Large intestine (tissue), 3 donors: ENCODE data around the gene NFIX. TPM values are rescaled to one million over a fixed set of nuclear protein-coding genes. Genes with fewer than 3 reads are reported as not detected.

Experiments
- DNase-seq, 2 donors: peaks; one replicate each; pipeline versions ENCODE4 v3.0.0 to v3.0.0-alpha.2; 2013
- H3K27ac ChIP-seq: one replicate; pipeline ENCODE4 v1.5.1; 2013; ENCODE audit warnings: low read length
- H3K27me3 ChIP-seq: 2 replicates; pipeline ENCODE4 v1.6.1; 2013; ENCODE audit warnings: low read length; ENCODE audit not compliant: control insufficient read depth, insufficient read depth
- H3K36me3 ChIP-seq: 2 replicates; pipeline ENCODE4 v1.6.1; 2013; ENCODE audit warnings: low read length; ENCODE audit not compliant: control insufficient read depth, insufficient read depth
- H3K4me1 ChIP-seq: one replicate; pipeline ENCODE4 v1.6.1; 2013; ENCODE audit warnings: low read length; ENCODE audit not compliant: control insufficient read depth, insufficient read depth
- H3K4me3 ChIP-seq: one replicate; pipeline ENCODE4 v1.5.1; 2013; ENCODE audit warnings: low read length
- H3K9me3 ChIP-seq: one replicate; pipeline ENCODE4 v1.6.1; 2013; ENCODE audit warnings: mild to moderate bottlenecking, low read depth, low read length, moderate library complexity; ENCODE audit not compliant: control insufficient read depth
- WGBS: methylation state at CpG from one replicate; pipeline ENCODE4 v1.1.5; 2013; ENCODE audit warnings: low lambda C conversion rate; ENCODE audit not compliant: insufficient coverage; 5-methylcytosine and 5-hydroxymethylcytosine counted together
- polyA plus RNA-seq: library from polyadenylated mRNA; unstranded; fragments of 120-200 nt; gene quantifications from one replicate; pipeline ENCODE4 v1.2.1, GENCODE V29; 2013

Gene NFIX
- polyA plus RNA-seq, 1 donor: 20.2 TPM

GRCh38 chr19:13068085-13068846 is 73.0 kb downstream of the NFIX start:
- Histone ChIP-seq H3K4me3 (no peak overlapping the region), H3K9me3 (peaks cover 5% of the 10 kb centered on the region), H3K36me3 (no peaks in the 10 kb centered on the region), H3K4me1 (peaks cover 32% of the 10 kb centered on the region), H3K27me3 (peaks cover 2% of the 10 kb centered on the region), H3K27ac (no peak overlapping the region)
- DNase-seq: peak; percentile 47 to 62
- WGBS: no CpG with 5 or more reads among the region's 6 CpGs

- WGBS: no CpG with 5 or more reads among the region's 20 CpGs
- H3K36me3 ChIP-seq: peaks cover 6% of the 10 kb centered on the region
- H3K27ac ChIP-seq: no peak overlapping the region
- H3K27me3 ChIP-seq: no peaks in the 10 kb centered on the region
- no peak for DNase-seq
- H3K4me3 ChIP-seq: no peak overlapping the region
- H3K9me3 ChIP-seq: peaks cover 5% of the 10 kb centered on the region
- peaks cover 32% of the 10 kb centered on the region for H3K4me1 ChIP-seq
These were observed 74.4 kb downstream of the NFIX start for GRCh38 chr19:13069415-13070359.

- Histone ChIP-seq H3K9me3 (peaks cover 5% of the 10 kb centered on the region), H3K27me3 (no peaks in the 10 kb centered on the region), H3K4me1 (peaks cover 32% of the 10 kb centered on the region), H3K27ac (no peak overlapping the region), H3K36me3 (peaks cover 8% of the 10 kb centered on the region), H3K4me3 (no peak overlapping the region)
- DNase-seq: no peak
- no CpG with 5 or more reads among the region's 32 CpGs for WGBS
These were observed 75.3 kb downstream of the NFIX start for GRCh38 chr19:13070425-13071140.

DNA sequence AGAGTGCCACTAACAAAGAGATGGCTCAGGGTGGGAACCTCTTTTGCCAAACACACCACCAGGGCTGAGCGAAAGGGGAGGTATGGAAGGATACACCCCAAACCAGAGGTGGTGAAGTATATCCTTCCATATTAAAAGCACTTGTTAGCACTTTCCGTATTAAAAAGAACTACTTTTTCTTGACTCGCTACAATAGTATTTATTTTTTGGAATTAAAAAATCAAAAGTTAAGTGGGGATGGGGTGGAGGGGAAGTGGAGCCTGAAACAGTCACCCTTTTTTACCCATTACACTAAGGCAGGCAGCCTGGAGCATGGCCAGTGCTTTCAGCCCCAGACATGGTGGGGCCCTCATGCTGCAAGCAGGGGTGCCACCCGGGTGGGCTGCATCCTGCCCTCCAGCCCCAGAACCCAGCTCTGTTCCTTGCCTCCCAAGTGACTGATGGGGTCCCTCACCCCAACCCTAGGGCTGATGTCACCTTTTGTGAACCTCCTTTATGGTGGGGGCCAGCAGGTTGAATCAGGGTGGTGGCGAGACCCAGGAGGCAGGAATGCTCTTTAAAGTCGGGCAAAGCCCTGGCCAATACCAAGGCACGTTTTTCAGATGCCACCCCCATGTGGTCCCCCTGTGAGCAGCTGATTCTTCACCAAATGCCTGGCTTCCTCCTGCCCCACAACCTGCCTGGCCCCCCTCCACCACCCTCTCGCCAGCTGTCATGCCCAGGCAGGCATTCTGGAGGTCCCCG is 76.3 kb downstream of the NFIX start:
- Histone ChIP-seq H3K27me3 (no peaks in the 10 kb centered on the region), H3K27ac (no peak overlapping the region), H3K4me1 (peaks cover 33% of the 10 kb centered on the region), H3K36me3 (peaks cover 10% of the 10 kb centered on the region), H3K4me3 (no peak overlapping the region), H3K9me3 (peaks cover 5% of the 10 kb centered on the region)
- 100% methylated on average over 2 of the region's 9 CpGs for WGBS
- no peak for DNase-seq

- H3K27ac ChIP-seq: no peak overlapping the region
- DNase-seq: no peak
- peaks cover 10% of the 10 kb centered on the region for H3K36me3 ChIP-seq
- no CpG with 5 or more reads among the region's 9 CpGs for WGBS
- no peaks in the 10 kb centered on the region for H3K27me3 ChIP-seq
- peaks cover 32% of the 10 kb centered on the region for H3K4me1 ChIP-seq
- H3K4me3 ChIP-seq: no peak overlapping the region
- peaks cover 5% of the 10 kb centered on the region for H3K9me3 ChIP-seq
These were observed 77.1 kb downstream of the NFIX start for GRCh38 chr19:13072188-13072908.

GRCh38 chr19:13073263-13073662 is 78.0 kb downstream of the NFIX start:
- H3K36me3 ChIP-seq: peaks cover 10% of the 10 kb centered on the region
- H3K9me3 ChIP-seq: peaks cover 5% of the 10 kb centered on the region
- no peak overlapping the region for H3K27ac ChIP-seq
- no peak for DNase-seq
- no peaks in the 10 kb centered on the region for H3K27me3 ChIP-seq
- no peak overlapping the region for H3K4me3 ChIP-seq
- WGBS: no CpG with 5 or more reads among the region's 5 CpGs
- H3K4me1 ChIP-seq: peaks cover 33% of the 10 kb centered on the region

- DNase-seq: no peak
- H3K36me3 ChIP-seq: peaks cover 10% of the 10 kb centered on the region
- H3K4me3 ChIP-seq: no peak overlapping the region
- no peaks in the 10 kb centered on the region for H3K27me3 ChIP-seq
- peaks cover 5% of the 10 kb centered on the region for H3K9me3 ChIP-seq
- no peak overlapping the region for H3K27ac ChIP-seq
- peaks cover 33% of the 10 kb centered on the region for H3K4me1 ChIP-seq
- WGBS: no CpG with 5 or more reads among the region's 4 CpGs
These were observed 79.1 kb downstream of the NFIX start for GRCh38 chr19:13074378-13074777.

DNA sequence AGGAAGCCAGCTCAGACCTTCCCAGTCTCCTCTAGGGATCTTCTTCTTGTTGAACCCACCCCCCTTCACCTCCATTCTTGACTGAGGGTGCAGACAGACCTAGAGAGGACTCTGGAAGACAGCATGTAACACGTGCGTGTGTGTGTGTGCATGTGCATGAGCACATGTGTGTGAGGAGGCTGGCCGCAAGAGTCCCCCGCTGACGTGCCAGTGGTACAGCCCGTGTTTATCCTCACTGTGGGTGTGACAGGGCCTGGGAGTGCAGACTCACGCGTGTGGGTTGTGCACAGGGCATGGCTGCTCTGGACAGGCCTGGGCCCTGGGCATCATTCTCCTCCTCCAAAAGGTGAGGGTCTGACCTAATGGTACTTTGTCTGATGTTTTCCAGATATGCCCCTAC is 81.0 kb downstream of the NFIX start:
- peaks cover 10% of the 10 kb centered on the region for H3K36me3 ChIP-seq
- WGBS: no CpG with 5 or more reads among the region's 8 CpGs

GRCh38 chr19:13076787-13077186 is 81.5 kb downstream of the NFIX start:
- Histone ChIP-seq H3K27me3 (no peaks in the 10 kb centered on the region), H3K4me1 (peaks cover 31% of the 10 kb centered on the region), H3K4me3 (no peak overlapping the region), H3K27ac (no peak overlapping the region), H3K36me3 (peaks cover 10% of the 10 kb centered on the region), H3K9me3 (no peaks in the 10 kb centered on the region)
- DNase-seq: no peak
- WGBS: no CpG with 5 or more reads among the region's 6 CpGs

More for the DNA sequence above, 81.0 kb downstream of the NFIX start:
- H3K4me3 ChIP-seq: no peak overlapping the region
- no peak for DNase-seq
- H3K4me1 ChIP-seq: peaks cover 31% of the 10 kb centered on the region
- no peaks in the 10 kb centered on the region for H3K27me3 ChIP-seq
- no peak overlapping the region for H3K27ac ChIP-seq
- no peaks in the 10 kb centered on the region for H3K9me3 ChIP-seq
